HG03159 (cell line): ENCODE data around the gene MRPL55.

Source experiments
- ATAC-seq: cut with Tn5 transposase; IDR thresholded peaks from one replicate; pipeline ENCODE4 v1.9.1; 2021; ENCODE audit warnings: mild to moderate bottlenecking, moderate library complexity; ENCODE audit not compliant: unreplicated experiment

The MRPL55 gene

GRCh38 chr1:228109073-228109961 lies at the start of gene MRPL55:
TSS of gene MRPL55 (minus strand) at chr1:228109299. CDS start at chr1:228108260, 1,039 bp downstream.
- ATAC-seq, result peak; percentile 92

- ATAC-seq, result no peak
Measured at GRCh38 chr1:228158151-228159007, 49.3 kb upstream of the MRPL55 start.

GRCh38 chr1:228157729-228158126 lies 48.6 kb upstream of the MRPL55 start:
- no peak for ATAC-seq

DNA sequence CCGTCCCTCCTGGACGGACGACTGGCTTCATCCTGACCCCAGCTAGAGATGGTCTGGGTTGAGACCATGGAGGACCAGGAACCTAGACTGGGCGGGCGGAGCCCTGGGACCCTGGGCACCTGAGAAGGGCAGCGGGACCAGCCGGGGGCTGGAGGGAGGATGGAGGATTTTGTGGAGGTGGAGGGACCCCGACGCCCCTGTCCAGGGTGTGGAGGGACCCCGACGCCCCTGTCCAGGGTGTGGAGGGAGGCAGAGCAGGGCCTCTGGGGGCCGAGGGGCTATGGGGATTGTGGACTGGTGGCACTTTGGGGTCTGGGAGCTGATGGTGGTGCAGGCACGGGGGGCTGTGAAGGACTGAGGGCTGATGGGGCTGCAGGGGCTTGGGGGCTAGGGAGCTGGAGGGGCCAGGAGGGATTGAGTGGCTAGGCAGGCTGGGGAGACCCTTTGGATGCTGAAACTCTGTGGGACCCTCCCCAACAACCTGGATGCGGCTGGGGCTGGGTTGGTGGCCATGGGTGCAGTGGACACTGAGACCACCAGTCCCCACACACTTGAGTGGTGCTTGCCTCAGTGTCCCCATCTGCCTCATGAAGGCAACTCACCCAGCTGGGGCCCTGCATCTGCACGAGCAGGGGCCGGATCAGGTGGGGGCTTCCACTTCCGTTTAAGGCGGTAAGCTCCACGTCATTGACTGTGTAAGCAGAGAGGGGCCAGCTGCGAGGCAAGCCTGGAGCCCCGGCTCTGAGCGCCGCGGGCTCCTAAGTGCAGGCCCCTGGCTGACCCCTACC lies 48.0 kb upstream of the MRPL55 start:
- no peak for ATAC-seq

DNA sequence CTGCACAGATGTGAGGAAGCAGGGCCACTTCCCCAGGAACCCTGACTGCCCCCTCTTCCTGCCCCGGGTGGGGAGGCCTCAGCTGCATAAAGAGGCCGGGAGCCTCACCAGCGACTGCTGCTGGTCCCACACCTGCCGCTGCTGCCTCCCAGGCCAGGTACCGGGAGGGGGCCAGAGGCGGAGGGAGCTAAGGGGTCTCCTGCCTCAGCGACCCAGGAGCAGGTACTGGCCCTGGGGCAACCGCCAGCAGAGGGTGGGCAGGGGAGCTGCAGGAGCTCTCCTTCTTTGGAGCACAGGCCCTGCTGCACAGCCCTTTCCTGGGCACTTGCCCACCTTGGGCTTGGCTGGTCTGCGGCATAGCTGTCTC lies 47.4 kb upstream of the MRPL55 start:
- ATAC-seq, result no peak

DNA sequence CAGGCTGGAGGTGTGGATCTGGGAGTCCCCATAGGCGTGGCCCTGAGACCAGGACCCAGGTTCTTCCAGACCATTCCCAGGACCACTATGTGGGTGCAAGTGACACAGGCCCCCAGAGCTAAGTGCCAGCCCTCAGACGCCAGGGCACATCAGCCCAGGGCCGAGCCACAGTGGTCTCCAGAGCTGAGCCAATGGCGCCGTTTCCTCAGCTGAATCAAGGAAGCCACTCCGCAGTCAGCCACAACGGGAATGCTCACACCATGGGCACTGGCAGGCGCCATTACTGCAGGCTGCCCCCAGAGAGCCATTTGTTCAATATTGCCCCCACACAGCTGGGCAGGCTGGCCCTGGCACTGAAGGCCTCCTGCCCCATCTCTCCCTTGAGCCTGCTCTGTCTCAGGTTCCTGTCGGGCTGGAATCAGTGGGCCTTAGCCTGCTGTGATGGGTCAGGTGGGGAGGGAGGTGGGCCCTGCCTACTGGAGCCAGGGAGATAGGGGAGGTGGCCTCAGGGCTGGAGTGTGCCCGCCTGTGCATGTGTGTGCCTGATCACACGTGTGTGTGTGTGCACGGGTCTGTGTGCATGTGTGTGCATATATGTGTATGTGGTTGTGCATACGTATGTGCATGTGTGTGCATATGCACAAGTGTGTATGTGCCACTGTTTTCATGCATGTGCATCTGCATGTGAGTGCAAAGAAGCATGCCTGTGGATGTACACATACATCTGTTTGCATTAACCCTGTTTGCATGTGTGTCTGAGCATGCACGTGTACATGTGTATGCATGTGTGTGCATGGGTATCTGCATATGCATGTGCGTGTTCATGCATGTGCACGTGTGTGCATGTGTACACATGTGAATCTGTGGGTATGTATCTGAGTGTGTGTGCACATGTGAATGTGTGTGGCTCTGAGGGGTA lies 46.8 kb upstream of the MRPL55 start:
- ATAC-seq, result no peak

DNA sequence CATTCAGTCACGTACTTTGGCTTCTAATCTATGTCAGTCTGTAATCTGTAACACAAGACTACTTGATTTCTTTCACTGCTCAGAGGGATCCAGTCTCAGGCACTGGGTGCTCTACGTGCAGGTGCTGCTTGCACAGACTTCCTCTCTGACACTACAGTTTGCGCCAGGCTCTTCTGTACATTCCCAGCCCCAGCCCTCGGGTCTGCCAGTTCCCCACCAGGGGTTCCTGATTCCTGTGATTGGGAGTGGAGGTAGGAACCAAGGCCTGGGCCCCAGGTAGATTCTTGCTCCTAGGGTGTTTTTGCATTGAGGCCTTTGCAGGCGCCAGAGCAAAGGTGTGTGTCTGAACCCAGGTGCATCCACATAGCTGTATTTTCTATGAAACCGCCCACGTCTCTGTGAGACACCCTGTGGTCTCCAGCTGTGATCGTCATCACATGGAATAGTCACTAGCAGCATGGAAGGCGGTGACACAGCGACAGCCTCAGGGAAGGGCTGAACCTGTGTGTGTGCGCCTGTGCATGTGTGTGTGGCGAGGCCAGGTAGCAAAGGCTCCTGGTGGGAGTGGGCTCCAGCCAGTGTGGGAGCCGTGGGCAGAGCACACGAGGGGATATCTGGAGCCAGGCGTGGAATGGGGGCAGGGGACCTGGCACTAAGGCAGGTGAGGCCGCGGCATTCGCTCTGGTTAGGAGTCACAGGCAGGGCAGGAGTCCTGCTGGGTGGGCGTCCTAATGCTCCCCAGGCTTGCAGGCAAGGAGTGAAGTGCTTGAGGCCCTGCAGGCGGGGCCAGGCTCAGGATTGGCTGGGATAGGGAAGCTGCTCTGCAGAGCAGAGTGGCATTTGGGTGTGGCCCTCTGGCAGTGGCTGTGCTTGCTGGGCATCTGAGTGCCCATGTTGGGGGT lies 45.8 kb upstream of the MRPL55 start:
- ATAC-seq, result no peak

GRCh38 chr1:228154021-228154669 lies 45.0 kb upstream of the MRPL55 start:
- no peak for ATAC-seq

DNA sequence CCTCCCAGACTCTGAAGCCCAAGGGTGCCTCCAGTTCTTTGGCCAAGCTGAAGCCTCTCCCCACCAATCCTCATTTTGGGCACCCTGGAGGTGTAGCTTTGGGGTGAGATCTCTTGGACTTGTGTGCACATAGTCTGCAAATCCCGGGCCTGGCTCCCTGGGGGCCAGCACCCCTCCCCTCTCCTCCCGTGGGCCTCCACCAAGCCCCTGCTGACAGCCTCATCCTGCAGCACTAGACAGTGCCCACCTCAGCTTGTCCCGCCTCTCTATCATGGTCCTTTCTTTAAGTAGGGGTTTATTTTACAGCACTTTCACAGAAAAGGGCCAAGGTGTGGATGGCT lies 43.8 kb upstream of the MRPL55 start:
- no peak for ATAC-seq

DNA sequence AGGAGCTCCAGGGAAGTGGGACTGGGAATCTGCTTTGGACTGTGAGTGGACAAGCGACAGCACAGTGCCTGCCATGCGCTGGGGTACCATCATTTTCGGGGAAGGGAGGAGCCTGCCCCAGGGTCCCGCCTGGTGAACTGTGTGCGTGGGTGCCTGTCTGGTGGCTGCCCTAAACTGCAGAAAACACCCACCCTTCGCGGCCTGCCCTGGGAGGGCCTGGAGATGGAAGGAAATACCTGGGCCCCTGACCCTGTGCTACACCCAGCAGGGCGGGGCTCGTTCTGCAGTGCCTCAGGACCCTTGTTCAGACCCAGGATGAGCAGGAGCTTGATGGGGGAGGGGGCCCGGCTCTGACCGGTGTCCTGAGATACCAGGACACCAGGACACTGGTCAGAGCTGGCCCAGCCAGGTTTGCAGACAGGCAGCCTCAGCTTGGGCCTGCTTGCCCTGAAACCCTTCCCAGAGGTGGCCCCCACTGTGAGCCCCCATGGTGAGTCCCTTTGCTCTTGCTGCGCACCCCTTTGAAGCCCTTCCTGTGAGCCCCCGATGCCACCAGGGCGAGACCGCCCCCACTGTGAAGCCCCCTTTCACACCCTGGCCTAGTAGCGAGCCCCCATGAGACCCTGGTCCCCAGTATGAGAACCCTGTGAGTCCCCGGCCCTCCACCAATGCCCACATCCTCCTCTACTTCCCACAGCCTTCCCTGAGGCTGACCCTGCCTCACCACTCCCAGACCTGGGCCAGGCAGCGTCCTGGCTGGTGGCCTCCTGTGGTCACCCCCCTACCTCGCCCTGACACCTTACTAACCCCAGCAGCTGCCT lies 43.2 kb upstream of the MRPL55 start:
- no peak for ATAC-seq

- no peak for ATAC-seq
Measured at GRCh38 chr1:228151180-228151925, 42.3 kb upstream of the MRPL55 start.

DNA sequence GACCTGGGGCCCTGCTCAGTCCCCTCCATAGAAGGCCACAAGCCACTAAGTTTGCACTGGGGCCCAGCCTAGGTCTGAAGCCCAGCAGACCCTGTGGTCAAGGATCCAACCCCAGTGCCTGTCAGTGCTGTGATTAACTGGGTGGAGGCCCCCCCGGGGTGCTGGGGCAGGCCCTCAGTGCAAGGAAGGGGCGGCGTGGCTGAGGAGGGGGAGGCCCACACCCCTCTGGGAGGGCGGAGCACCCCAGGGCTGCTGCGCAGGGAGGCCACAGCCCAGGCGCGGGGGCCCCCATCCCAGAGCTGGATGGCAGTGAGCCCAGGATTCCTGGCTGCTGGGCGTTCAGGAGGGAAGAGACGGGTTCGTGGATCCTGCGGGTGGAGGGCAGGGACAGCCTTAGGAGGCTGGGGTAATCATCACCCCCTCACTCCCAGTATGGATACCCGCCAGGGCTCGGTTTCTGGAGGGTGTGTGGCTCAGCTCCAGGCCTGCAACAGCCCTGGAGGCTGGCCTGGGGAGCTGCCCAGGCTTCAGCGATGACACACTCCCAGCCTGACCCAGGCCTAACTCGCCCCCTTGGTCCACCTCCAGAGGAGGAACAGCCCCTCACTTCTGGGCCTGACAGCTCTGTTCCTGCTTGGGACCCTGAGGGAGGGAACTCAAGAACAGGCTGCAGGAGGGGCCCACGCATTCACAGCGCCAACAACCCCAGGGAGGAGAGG lies 41.5 kb upstream of the MRPL55 start:
- no peak for ATAC-seq

DNA sequence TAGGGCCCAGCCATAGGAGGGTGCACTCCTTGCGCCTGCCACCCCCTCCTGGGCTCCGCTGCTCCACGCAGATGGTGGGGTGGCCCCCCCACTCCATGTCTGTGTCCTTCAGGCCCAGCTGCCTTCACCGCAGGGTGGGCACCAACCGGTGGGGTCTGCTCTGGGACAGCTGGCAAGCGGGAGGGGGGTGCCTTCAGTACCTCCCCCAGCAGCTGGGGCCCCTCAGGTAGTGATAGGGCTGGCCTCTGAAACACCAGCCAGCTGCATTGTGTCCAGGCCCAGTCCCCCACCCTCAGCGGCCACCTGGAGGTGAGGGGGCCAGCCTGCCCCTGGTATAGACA lies 41.0 kb upstream of the MRPL55 start:
- ATAC-seq, result no peak

- ATAC-seq, result no peak
Measured at GRCh38 chr1:228149406-228150119, 40.5 kb upstream of the MRPL55 start, which contains the start of gene GJC2. TSS of gene GJC2 (plus strand) at chr1:228149930. CDS start at chr1:228157759, 7,829 bp downstream.

DNA sequence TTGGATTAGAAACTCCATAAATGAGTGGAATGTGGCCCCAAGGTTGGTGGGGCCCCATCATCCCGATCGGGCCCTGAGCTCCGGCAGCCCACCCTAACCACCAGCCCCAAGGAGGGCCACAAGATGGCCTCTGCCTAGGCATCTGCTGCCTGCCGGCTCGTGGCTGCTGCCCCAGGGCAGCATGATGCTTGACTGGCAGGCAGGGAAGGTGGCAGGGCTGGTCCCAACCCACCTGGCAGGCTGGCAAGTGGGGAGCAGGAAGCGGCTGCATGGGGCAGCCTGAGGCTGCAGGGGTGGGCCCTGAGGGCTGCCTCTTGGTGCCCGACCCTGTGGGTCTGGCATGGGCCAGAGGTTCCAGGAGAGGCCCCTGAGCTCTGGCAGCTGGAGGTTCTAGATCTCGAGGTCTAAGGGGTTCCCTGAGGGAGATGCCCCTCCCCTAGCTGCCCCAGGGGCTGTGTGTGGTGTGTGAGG lies 39.9 kb upstream of the MRPL55 start:
- no peak for ATAC-seq
